COLO668 (cell line): ENCODE results near the gene VWDE.
"Not testable (repeated sequence)": the region's sequence is repeated elsewhere in the genome, so short reads cannot be mapped to it uniquely, and the experiment has no call there.

Source experiments
- DNase-seq: peaks from one replicate; lab custom pipeline; 2025; ENCODE audit not compliant: unreplicated experiment; lab: John Stamatoyannopoulos, UW

VWDE gene

DNA sequence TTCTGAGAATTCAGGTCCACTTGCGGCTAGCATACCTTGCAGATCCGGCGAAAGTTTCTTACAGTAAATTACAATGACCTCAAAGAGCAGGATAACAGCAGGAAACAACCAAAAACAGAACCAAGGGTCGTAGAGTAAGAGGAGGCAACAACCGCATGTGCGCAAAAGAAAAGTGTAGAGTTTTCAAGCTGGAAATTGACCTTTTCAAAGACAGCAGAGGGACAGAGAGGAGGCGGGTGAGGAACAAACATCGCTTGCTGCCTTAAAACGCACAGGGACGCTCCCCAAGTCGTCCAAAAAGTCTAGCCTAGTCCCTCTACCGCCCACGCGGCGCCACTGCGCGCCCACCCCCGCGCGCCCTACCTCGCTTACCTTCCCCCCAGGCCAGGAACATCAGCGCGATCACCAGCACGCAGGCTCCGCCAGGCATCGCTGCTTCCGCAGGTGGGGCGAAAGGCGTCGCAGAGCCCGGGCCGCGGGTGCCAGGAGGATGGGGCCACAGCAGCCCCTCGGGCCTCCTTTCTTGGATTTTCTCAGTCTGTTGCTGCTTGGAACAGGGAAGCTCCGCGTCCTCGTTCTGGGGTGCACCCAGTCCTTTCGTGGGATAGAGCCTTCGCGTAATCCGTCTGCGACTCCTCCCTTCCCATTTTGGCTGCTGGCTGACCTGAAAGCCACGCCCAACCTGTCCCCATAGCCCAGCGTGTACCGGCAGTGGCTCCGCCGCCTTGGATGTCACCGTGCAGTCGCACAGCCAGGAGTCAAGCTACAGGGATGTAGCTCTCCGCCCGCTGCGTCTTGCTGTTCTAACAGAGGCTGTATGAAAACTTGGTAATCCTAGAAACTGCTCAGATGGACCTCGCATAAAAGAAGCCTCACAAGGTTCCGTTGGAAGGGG lies at the start of gene VWDE:
Gene VWDE, minus strand, starts transcription at position 579 of the 895 bp plus-strand sequence. Its CDS starts 149 bp downstream, at position 430.
- DNase-seq, result peak; percentile 91

- DNase-seq, result not testable (repeated sequence)
Observed at GRCh38 chr7:12453136-12453535, 49.5 kb upstream of the VWDE start.

DNA sequence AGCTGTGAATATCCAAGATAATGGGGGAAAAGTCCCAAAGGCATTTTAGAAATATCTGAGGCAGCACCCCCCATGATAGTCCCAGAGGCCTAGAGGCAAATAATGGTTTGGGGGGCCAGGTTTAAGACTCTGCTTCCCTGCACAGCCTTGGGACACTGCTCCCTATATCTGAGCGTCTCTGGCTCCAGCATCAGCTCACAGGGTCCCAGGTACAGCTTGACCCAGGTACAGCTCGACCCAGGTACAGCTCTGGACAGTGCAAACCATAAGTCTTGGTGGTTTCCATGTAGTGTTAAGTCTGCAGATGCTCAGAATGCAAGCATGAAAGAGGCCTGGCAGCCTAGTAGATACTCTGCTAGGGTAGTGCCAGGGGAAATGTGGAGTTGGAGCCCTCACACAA lies 47.0 kb upstream of the VWDE start:
- DNase-seq, result no peak

DNA sequence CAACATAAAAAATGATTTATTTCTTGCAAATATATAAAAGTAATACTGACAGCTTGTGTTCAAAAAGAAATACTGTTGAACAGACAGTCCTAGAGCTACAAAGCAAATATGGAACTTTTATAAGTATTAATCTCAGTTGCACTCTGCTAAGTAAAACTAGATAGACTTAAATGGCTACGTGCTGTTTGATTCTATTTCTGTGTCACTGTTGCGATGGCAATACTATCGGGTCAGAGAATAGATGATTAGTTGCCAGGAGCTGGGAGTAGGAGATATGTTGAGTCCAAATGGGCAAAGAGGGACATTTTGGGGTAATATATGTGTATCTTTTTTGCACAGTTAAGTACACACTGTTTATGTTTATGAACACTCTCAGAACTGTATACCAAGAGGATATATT lies 41.1 kb upstream of the VWDE start:
- no peak for DNase-seq

DNA sequence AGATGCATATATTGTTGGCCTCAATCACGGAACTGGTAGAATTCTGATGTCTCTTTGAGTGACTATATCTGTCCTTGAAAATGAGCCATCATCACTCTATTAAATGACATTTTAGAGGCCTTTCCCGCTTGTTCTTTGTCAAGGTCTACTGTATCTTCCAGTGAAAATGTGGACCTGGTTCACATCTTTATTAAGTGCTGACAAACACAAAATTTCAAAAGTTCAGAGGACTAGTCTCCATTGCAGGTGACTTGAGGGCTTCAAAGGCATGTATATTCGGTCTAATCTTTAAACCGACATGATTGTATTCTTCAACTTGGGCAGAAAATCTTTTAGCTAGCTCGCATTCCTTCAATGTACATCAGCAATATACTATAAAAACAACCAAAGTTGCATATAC lies 36.6 kb upstream of the VWDE start:
- no peak for DNase-seq

DNA sequence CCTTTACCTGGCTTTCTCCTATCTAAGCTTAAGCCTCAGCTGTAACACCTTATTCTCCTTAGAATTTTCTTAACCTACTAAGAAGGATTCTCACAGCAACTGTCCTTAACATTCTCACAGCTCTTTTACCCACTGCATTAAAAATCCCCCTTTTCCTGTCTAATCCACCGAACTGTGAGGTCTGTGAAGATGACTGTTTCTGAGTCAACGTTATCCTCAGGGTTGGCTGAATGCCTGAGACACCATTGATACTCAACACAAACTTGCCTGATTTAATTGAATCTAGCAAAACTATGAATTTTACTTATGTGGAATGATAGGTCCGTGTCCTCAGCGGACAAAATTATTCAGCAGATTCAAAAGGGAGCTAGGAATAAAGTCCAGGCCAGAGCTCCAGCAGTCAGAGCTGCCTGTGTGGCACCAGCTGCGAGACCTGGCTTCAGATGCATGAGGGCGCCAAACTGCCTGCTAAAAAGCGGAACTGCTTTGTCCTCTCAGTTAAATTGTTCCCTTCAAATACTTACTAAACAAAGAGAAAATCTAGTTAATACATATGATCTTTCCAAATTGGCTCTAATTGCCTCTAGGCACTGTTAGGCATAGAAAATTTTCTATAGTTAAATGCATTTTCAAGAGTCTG lies 33.4 kb upstream of the VWDE start:
- DNase-seq, result peak; percentile 17

- no peak for DNase-seq
Observed at GRCh38 chr7:12436126-12436525, 32.5 kb upstream of the VWDE start.

- no peak for DNase-seq
Observed at GRCh38 chr7:12434012-12434642, 30.5 kb upstream of the VWDE start.

DNA sequence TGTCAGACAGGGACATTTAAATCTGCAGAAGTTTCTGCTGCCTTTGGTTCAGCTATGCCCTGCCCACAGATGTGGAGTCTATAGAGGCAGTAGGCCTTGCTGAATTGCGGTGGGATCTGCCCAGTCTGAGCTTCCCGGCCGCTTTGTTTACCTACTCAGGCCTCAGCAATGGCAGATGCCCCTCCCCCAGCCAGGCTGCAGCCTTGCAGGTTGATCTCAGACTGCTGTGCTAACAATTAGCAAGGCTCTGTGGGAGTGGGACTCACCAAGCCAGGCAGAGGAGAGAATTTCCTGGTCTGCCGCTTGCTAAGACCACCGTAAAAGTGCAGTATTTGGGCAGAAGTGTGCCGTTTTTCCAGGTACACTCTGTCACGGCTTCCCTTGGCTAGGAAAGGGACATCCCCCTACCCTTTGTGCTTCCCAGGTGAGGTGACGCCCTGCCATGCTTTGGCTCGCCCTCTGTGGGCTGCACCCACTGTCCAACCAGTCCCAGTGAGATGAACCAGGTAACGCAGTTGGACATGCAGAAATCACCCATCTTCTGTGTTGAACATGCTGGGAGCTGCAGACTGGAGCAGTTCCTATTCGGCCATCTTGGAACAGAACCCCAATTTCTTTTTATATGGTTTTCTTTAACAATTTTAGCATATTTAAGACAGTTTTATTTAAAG lies 28.4 kb upstream of the VWDE start:
- DNase-seq, result peak; percentile 23

DNA sequence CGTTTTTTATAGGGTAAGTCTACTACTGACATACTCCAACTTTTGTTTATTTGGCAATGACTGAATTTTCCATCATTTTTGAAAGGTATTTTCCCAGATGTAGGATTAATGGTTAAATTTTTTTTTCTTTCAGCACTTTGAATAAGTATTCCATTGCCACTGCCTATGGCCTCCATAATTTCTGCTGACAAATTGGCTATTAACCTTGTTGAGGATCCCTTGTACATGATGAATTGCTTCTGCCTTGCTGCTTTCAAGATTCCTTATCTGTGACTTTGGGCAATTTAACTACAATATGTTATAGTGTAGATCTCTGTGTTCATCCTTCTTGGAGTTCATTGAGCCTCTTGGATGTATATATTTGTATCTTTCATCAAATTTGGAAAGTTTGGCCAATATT lies 21.6 kb upstream of the VWDE start:
- no peak for DNase-seq

DNA sequence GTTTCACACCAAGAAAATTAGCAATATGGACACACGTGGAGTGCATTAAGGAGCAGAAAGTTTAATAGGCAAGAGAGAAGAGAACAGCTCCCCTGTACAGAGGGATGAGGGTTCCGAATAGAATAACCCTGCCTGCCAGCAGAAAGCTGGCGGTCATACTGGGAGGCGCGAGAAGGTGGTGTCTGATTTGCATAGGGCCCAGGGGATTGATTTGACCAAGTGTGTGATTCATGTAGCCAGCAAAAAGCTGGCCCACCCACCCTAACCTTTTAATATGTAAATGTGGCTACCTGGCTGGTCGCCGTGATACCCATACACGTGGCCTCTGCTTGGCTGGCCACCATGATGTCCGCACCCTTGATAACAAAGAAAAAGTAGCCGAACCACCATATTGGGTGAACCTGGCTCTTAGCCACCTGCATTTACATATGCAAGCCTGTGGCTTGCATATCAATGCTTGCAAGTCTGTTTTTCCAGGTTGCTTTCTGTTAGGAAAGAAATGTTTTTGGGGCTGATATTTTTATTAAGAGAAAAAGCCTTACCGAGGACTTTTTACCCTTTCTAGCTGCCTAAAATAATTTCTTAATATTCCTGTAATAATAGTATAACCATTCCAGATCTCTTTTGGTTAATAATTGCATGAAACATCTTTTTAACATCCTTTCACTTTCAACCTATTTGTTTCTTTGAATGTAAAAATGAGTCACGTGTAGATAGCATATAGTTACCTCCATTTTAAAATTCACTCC lies 20.5 kb upstream of the VWDE start:
- no peak for DNase-seq

GRCh38 chr7:12423355-12423996 lies 19.8 kb upstream of the VWDE start:
- no peak for DNase-seq

- DNase-seq, result no peak
Observed at GRCh38 chr7:12422554-12423320, 19.1 kb upstream of the VWDE start.

GRCh38 chr7:12418452-12418851 lies 14.8 kb upstream of the VWDE start:
- DNase-seq, result no peak

DNA sequence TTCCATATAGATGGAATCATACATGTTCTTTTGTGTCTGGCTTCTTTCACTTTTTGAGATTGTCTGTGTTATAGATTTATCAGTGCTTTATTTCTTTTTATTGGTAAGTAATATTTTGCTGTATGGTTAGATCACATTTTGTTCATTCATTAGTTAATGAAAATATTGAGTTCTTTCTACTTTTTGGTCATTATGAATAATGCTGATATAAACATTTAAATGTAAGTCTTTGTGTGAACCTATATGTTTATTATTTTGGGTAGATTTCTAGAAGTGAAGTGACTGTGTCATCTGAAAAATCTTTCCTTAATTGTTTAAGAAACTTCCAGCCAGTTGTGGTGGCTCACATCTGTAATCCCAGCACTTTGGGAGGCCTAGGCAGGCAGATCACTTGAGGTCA lies 11.4 kb upstream of the VWDE start:
- DNase-seq, result no peak

- no peak for DNase-seq
Observed at GRCh38 chr7:12412407-12412806, 8.7 kb upstream of the VWDE start.

- no peak for DNase-seq
Observed at GRCh38 chr7:12410523-12410922, 6.9 kb upstream of the VWDE start.

- DNase-seq, result no peak
Observed at GRCh38 chr7:12409097-12409711, 5.5 kb upstream of the VWDE start.

DNA sequence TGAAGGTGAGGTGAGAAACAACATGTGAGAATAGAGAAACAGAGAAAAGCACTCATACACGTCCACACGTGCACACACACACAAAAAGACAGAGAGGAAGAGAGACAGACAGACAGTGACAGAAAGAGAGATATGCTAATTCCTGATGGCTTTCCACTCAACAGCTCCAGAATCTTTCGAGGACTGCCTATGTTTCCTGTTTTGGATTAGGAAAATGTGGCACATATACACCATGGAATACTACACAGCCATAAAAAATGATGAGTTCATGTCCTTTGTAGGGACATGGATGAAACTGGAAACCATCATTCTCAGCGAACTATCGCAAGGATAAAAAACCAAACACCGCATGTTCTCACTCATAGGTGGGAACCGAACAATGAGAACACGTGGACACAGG lies 4.0 kb upstream of the VWDE start:
- not testable (repeated sequence) for DNase-seq
